GM21526 (cell line): ENCODE results near the gene DNAJC1.

Experiments used
- ATAC-seq: cut with Tn5 transposase; IDR thresholded peaks from one replicate; pipeline ENCODE4 v1.9.1; 2021; ENCODE audit warnings: moderate library complexity; ENCODE audit not compliant: unreplicated experiment, low FRiP score

The DNAJC1 gene

GRCh38 chr10:21797533-21797932, 206.0 kb downstream of the DNAJC1 start:
- ATAC-seq = no peak

- ATAC-seq = no peak
Observed at GRCh38 chr10:21791276-21791675, 212.3 kb downstream of the DNAJC1 start.

- no peak for ATAC-seq
Observed at GRCh38 chr10:21776883-21777282, 226.6 kb downstream of the DNAJC1 start.

- ATAC-seq = no peak
Observed at GRCh38 chr10:21771219-21771618, 232.3 kb downstream of the DNAJC1 start.

GRCh38 chr10:21769041-21769440, 234.5 kb downstream of the DNAJC1 start:
- ATAC-seq = no peak

GRCh38 chr10:21764466-21765189, 238.9 kb downstream of the DNAJC1 start:
- ATAC-seq = no peak

GRCh38 chr10:21760332-21760731, 243.2 kb downstream of the DNAJC1 start:
- ATAC-seq = no peak

GRCh38 chr10:21759232-21759631, 244.3 kb downstream of the DNAJC1 start:
- no peak for ATAC-seq

- no peak for ATAC-seq
Observed at GRCh38 chr10:21758696-21759095, 244.8 kb downstream of the DNAJC1 start.

- no peak for ATAC-seq
Observed at GRCh38 chr10:21758239-21758638, 245.3 kb downstream of the DNAJC1 start.

GRCh38 chr10:21757185-21757901, 246.2 kb downstream of the DNAJC1 start:
- ATAC-seq = no peak

GRCh38 chr10:21756707-21757106, 246.8 kb downstream of the DNAJC1 start:
- no peak for ATAC-seq

- no peak for ATAC-seq
Observed at GRCh38 chr10:21754410-21755011, 249.0 kb downstream of the DNAJC1 start.

- no peak for ATAC-seq
Observed at GRCh38 chr10:21753497-21754270, 249.8 kb downstream of the DNAJC1 start.

GRCh38 chr10:21751341-21752310, 251.9 kb downstream of the DNAJC1 start:
- no peak for ATAC-seq

GRCh38 chr10:21750424-21750823, 253.1 kb downstream of the DNAJC1 start:
- no peak for ATAC-seq

- ATAC-seq = no peak
Observed at GRCh38 chr10:21749788-21750187, 253.7 kb downstream of the DNAJC1 start.

- no peak for ATAC-seq
Observed at GRCh38 chr10:21747809-21748208, 255.7 kb downstream of the DNAJC1 start.

GRCh38 chr10:21746118-21746517, 257.4 kb downstream of the DNAJC1 start:
- ATAC-seq = no peak

- ATAC-seq = no peak
Observed at GRCh38 chr10:21744223-21744622, 259.3 kb downstream of the DNAJC1 start.
